ENCODE measurements around the gene ADAM17. TPM values are rescaled to one million over a fixed set of nuclear protein-coding genes. Genes with fewer than 3 reads are reported as not detected.

ADAM17 gene
- total RNA-seq, 1 donor from 2014 or later = 91.1 TPM

- no peak for FAIRE-seq
- no peaks in the 10 kb centered on the region for H3K27me3 ChIP-seq (ENCODE audit: control insufficient read depth, insufficient read depth, low read length)
- H3K36me3 ChIP-seq (ENCODE audit: control insufficient read depth, insufficient read depth, low read length) = peaks cover 5% of the 10 kb centered on the region
- H3K4me3 ChIP-seq (ENCODE audit: low read depth, low read length) = no peak overlapping the region
- TF ChIP-seq CTCF (IDR thresholded peaks at IDR 0.05; ENCODE audit: insufficient read depth, low read length, severe bottlenecking) = no peak
- no peak for DNase-seq (ENCODE audit: low read depth)
These were observed 90.5 kb downstream of the ADAM17 start for GRCh38 chr2:9465170-9465569.

GRCh38 chr2:9463698-9464034, 92.0 kb downstream of the ADAM17 start:
- H3K36me3 ChIP-seq (ENCODE audit: control insufficient read depth, insufficient read depth, low read length) = peaks cover 3% of the 10 kb centered on the region
- no peak for TF ChIP-seq CTCF (IDR thresholded peaks at IDR 0.05; ENCODE audit: insufficient read depth, low read length, severe bottlenecking)
- H3K27me3 ChIP-seq (ENCODE audit: control insufficient read depth, insufficient read depth, low read length) = no peaks in the 10 kb centered on the region
- no peak for FAIRE-seq
- DNase-seq (ENCODE audit: low read depth) = peak; percentile 64
- no peak overlapping the region for H3K4me3 ChIP-seq (ENCODE audit: low read depth, low read length)

- Histone ChIP-seq H3K27me3 (ENCODE audit: control insufficient read depth, insufficient read depth, low read length) (no peaks in the 10 kb centered on the region), H3K4me3 (ENCODE audit: low read depth, low read length) (no peak overlapping the region), H3K36me3 (ENCODE audit: control insufficient read depth, insufficient read depth, low read length) (peaks cover 3% of the 10 kb centered on the region)
- FAIRE-seq = no peak
- DNase-seq (ENCODE audit: low read depth) = no peak
- no peak for TF ChIP-seq CTCF (IDR thresholded peaks at IDR 0.05; ENCODE audit: insufficient read depth, low read length, severe bottlenecking)
These were observed 92.5 kb downstream of the ADAM17 start for GRCh38 chr2:9462886-9463697.

- DNase-seq (ENCODE audit: low read depth) = no peak
- TF ChIP-seq CTCF (IDR thresholded peaks at IDR 0.05; ENCODE audit: insufficient read depth, low read length, severe bottlenecking) = no peak
- Histone ChIP-seq H3K27me3 (ENCODE audit: control insufficient read depth, insufficient read depth, low read length) (no peaks in the 10 kb centered on the region), H3K4me3 (ENCODE audit: low read depth, low read length) (no peak overlapping the region), H3K36me3 (ENCODE audit: control insufficient read depth, insufficient read depth, low read length) (peaks cover 1% of the 10 kb centered on the region)
- no peak for FAIRE-seq
These were observed 93.3 kb downstream of the ADAM17 start for GRCh38 chr2:9462313-9462712.

- no peak for FAIRE-seq
- Histone ChIP-seq H3K36me3 (ENCODE audit: control insufficient read depth, insufficient read depth, low read length) (peaks cover 1% of the 10 kb centered on the region), H3K27me3 (ENCODE audit: control insufficient read depth, insufficient read depth, low read length) (no peaks in the 10 kb centered on the region), H3K4me3 (ENCODE audit: low read depth, low read length) (no peak overlapping the region)
- no peak for DNase-seq (ENCODE audit: low read depth)
- no peak for TF ChIP-seq CTCF (IDR thresholded peaks at IDR 0.05; ENCODE audit: insufficient read depth, low read length, severe bottlenecking)
These were observed 94.6 kb downstream of the ADAM17 start for GRCh38 chr2:9461079-9461478.

Measured in bronchial epithelial cell (primary cell).